Left forelimb (tissue), 1 donor: Measurements from ENCODE around the gene LGI1.

Source experiments
- DNase-seq: peaks from one replicate; pipeline ENCODE4 v3.0.0-alpha.2; 2018; ENCODE audit warnings: low spot score

LGI1 gene

DNA sequence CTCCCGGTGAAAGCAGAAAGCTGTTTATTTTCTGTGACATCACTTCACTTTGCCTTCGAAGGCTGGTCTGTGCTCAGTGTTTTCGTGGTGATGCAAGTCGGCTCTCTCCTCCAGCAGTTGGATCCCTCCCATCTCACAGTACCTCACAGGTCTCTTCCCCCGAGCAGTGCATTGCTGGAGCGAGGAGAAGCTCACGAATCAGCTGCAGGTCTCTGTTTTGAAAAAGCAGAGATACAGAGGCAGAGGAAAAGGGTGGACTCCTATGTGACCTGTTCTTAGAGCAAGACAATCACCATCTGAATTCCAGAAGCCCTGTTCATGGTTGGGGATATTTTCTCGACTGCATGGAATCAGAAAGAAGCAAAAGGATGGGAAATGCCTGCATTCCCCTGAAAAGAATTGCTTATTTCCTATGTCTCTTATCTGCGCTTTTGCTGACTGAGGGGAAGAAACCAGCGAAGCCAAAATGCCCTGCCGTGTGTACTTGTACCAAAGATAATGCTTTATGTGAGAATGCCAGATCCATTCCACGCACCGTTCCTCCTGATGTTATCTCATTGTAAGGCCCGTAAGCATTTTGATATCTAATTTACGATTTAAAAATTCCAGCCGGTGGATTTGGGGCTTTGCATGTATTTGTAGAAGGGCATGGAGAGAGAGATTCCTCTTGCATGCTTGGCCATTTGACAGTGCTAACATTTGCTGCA is at the start of gene LGI1:
Gene LGI1 (plus strand): TSS at position 136 of the 707 bp plus-strand sequence. CDS start 209 bp downstream, at position 345.
- no peak for DNase-seq

DNA sequence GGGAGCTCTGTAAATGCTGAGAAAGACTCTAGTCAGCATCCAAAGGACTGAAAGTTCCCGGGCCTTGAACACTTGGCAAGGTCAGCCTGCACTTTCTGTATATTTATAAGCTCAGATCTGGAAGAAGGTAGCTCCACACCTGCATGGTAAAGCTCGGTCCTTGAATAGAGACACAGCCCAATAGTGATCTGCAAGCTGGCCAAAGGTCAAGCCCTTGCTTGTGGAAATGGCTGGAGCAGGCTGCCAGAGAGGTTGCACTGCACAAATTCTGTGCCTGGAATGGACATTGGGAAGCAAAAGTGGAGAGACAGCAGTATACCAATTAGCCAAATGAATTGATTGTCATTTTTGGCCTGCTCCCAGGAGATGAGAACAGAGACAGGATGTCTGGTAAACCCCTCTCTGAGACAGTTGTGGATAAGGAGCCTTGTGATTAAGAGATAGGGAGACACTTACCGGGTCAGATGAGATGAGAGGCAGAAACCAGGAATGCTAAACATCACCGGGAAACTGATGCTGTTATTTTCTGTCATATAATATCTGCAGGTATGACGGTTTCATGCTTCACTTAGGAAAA is 47.3 kb upstream of the LGI1 start:
- DNase-seq = no peak

DNA sequence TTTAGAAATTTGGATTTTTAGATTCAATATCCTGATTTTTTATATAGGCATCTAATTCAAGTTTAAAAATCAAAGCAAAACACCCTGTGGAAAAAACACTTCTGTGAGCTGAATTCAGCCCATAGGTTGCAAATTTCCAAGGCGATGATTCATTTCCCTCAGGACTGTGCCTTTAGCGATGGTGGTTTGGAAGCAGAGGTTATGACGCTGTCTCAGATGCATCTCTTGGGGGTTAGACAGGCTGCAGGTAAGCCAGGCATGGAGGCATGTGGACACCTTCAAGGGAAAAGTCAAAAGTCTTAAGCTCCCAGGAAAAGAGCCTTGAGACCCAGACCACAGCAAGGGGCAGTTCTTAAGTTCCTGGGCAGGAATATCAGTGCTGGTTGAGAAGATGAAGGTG is 45.8 kb upstream of the LGI1 start:
- DNase-seq = no peak

DNA sequence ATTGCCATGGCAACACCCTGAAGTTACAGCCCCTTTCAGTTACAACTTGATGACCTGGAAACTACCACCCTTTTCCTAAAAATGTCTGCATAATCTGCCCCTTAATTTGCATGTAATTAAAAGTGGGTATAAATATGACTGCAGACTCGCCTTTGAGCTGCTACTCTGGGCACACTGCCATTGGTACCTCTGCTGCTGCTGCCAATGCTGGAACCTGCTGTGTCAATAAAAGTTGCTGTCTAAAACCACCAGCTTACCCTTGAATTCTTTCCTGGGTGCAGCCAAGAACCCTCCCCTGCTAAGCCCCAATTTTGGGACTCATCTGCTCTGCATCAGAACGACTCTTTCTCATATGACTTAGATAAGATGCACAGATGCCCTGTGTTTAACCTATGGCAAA is 45.1 kb upstream of the LGI1 start:
- DNase-seq = no peak

DNA sequence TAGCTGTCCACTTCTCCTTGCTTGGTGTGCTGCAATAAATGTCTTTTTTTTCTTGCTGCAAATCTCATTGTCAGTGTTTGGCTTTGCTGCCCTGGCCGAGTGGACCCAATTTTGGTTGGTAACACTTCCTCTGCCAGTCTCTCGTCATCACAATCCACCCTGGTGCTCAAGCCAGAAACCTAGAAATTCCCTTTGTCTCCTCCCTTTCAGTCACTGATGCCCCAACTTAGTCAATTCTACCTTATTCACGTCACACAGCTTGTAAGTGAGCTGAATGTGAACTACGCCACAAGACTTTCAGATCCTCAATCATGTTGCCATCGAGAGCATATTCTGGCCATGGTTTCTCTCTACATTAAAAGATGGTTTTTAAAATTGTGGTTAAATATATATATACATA is 42.4 kb upstream of the LGI1 start:
- no peak for DNase-seq

DNA sequence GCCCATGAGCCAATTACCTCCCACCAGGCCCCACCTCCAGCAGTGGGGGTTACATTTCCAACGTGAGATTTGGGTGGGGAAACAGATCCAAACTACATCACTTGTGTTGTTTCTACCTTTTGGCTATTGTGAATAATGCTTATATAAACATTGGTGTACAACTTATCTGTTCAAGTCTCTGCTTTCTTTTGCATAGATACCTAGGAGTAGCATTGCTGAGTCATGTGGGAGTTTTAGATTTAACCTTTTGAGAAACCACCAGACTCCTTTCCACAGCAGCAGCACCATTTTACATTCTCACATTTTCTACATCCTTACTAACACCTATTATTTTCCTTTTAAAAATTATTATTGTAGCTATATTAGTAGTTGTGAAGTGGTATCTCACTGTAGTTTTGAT is 41.0 kb upstream of the LGI1 start:
- DNase-seq = no peak

DNA sequence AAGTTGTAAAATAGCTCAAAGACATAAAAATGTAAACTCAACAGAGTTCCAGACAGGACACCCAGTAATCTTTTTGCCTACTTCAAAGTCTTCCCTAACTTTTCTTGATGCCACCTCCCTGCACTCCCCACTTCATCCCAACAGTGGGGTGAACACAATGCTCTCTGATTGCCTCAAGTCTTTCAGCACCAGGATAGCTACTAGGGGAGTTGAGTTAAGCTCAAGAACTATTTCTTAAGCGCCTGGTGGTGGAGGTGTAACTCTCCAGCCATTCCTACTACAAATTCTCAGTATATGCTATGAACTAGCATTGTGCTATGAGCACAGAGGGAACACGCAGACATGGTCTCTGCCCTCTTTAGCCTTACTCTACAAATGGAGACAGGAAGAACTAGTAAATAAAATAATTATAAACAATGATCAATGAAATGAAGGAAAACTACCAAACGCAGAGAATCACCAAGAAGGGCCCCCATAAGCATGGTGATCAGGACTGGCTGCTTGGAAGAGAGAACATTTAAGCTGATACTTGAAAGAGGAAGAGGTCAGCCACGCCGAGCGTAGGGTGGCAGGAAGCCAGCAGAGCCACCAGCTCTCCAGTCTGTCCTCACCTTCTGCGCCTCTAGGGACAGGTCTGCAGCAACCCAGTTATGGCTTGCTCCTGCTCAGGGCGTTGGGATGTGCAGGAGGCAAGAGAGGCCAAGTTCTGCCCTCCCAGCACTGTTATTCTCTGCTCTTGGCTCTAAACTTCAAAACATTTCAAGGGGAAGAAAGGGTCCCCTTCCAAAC is 38.6 kb upstream of the LGI1 start:
- no peak for DNase-seq

DNA sequence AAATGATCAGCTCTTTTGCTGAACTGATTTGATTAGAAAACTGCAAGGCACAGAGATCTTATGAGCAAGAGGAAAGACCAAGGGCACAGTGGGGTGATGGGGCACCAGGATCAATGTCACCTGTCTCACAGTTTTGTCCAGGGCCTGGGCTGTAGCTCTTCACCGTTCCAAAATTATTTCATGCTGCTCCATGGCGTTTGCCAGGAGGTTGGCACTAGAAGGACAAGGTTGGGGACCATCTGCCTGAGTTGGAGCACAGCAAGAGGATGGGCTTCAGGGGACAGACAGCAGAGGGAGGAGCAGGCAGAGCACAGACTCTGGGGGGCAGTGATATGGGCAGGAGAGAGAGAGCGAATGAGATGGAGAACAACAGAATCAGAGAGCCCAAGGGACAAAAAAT is 37.8 kb upstream of the LGI1 start:
- DNase-seq = no peak

DNA sequence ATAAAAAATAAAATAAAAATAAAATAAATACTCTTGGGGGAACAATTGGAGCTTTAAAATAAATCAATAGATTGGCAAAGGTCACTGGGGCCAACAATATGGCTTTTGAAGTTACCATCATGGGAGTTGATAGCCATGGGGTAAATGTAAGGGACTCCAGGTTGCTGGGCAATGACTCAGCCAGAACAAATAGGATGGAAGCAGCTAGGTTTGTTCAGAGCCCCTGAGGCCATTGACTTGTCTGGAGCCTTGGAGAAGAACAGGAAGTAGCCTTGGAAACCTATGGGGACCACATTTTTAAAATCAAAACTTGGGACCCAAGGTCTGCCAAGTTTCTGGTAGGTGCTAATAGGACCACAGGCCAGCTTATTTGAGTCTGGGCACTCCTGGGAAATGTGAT is 35.2 kb upstream of the LGI1 start:
- no peak for DNase-seq

DNA sequence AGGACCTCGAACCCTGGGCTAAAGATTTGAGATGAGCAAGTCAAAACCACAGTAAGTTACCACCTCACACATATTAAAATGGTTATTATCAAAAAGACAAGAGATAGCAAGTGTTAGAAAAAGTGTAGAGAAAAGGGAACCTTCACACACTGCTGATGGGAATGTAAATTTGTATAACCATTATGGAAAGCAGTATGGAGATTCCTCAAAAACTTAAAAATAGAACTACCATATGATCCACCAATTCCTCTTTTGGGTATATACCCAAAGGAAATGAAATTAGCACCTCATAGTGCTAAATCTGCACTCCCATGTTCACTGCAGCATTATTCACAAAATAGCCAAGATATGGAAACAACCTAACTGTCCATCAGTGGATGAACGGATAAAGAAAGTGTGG is 34.6 kb upstream of the LGI1 start:
- no peak for DNase-seq

DNA sequence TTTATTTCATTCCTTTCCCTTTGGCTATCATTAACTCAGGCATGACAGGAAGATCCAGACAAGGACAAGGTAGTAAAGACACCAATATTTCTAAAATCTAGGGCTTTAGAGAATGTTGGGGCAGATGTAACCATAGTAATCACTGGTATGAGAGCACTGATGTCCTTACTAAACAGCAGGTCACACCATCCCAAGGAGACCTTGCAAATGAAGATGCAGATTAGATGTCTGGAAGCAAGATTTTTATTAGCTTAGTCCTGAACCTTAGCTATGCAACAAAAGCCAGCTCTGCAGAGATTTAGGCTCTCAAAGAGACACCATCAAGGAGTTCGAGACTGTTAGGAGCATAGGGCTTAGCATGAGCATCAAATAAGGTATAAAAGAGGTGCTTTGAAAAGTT is 31.7 kb upstream of the LGI1 start:
- DNase-seq = no peak

DNA sequence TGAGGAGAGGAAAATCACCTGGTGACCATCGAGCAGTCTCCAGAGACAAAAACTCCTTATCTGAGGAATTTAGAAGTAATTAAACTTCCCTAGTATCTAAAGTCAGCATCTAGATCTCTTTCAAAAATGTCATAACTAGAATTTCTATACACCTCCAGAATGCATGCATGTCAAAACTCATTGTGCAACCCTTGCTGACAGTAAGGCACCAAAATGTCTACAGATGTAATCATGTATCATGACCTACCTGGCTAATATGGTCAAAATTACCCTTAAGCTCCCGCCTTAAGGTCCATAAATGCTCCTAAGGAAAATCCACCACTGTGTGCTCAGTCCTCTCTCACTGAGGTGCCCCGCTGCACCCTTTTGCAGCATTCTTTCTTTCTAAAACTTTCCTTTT is 16.4 kb upstream of the LGI1 start:
- no peak for DNase-seq

DNA sequence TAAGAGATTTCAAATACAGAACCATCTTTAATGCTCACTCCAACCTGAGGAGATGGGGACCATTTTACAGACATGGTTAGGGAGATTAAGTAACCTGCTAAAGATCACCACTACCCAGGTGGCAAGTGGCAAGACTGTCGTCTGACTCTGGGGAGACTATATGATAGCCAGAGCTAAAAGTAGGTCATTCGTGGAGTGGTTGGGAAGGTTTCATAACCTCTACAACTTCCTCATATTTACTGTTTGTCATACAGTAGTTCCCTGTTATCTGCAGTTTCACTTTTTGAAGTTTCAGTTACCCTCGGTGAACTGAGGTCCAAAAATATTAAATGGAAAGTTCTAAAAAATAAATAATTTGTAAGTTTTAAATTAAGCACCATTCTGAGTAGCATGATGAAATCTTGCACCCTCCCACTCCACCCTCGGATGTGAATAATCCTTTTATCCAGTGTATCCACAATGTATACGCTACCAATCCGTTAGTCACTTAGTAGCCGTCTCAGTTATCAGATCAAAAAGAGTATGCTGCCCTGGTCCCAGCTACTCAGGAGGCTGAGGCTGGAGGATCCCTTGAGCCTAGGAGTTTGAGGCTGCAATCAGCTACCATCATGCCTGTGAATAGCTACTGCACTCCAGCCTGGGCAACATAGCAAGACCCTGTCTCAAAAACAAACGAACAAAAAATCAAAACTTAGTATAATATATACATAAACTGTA is 14.9 kb upstream of the LGI1 start:
- no peak for DNase-seq

DNA sequence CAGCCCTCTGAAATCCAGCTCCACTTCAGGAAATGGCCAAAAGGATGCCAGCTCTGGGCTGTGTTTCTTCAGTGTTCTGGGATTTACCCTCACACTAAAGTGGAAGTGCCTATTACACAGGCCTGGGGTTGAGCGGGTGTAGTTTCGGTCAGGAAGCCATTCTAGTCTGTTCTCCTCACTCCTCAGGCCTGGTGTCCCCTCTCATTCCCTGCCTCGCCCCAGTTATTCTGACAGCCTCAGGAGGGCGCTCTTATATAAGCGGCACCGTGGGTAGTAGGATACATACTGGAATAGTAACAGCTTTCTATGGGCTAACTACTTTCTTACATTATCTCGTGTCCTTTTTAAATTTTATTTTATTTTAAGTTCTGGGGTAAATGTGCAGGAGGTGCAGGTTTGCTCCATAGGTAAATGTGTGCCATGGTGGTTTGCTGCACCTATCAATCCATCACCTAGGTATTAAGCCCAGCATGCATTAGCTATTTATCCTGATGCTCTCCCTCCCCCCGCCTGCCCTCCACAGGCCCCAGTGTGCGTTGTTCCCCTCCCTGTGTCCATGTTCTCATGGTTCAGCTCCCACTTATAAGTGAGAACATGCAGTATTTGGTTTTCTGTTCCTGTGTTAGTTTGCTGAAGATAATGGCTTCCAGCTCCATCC is 12.2 kb upstream of the LGI1 start:
- DNase-seq = no peak

DNA sequence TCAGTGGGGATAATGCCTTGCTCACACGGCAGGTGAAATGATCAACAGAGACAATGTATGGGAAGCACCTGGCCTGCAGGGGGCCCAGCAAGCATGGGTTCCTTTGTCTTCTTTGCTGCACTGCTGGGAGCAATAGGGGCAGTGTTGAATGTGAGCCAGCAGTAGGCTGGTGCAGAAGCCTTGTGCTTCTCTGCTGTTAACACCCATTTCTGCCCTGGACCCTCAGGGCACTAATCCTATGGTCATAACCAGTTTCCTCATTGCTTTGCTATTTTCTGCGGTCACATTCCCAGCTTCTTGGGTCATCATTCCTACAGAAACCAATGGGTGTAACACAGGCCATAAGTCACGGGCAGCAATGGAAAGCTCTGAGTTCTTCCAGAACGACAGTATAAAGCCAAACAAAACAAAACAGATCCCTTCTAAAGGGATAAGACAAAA is 10.9 kb upstream of the LGI1 start:
- no peak for DNase-seq

DNA sequence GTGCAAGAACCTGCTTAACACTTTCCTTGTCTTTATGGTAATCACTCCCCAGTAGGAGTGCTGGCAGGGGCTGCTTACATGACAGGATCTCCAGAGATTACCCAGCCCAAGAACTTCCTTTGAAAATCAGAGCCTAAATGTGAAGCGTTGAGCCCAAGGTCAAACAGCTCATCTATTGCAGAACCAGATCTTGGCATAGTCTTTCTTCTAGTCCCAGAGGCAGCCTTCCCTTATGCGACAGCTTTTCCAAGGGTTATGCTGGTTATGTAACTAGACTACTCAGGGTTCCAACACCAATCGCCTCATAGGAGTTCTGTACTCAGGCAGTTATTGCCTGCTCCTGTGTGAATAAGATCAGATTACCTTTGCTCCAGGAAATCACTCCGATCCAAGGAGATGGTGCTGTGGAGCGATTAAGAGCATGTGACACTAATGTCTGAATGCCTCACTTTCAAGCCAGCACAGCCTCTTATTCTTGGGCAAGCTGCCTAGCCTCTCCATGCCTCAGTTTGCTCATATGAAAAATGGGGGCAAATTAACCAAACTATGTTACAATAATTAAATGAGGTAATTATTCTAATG is 8.4 kb upstream of the LGI1 start:
- no peak for DNase-seq

DNA sequence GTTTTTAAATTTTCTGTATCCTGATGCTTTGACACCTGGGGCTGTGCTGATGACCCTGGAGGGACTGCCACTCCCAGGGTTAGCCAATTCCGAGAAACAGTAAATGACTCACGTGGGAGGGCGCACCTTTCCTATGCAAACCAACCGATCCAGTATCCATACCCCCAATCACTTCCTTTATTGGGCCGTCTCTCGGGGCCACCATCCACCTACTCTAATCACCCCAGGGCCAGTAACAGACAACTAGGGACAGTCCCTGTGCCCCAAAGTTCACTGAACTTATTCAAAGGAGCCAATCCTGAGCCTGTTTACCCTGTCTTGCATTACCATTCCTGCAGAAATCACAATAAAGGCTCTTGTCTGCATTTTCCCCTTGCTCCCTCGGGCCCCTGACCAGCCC is 6.6 kb upstream of the LGI1 start:
- no peak for DNase-seq

DNA sequence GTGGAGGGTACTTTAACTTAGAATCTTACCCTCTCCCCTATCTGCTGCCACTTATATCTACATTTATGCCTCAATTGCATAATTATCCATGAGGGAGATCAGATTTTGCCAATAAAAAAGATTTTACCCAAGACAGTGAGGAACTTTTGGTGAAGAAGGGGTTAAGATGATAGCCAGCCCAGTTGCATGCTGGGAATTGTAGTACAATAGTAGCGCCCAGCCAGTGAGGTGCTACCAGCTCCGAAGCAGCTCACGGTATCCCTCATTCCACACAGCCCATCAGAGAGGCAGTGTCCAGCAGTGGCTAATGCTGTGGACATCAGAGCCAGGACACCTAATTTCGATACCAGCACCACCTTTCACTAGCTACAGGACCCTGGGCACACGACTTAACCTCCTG is 5.9 kb upstream of the LGI1 start:
- DNase-seq = no peak

DNA sequence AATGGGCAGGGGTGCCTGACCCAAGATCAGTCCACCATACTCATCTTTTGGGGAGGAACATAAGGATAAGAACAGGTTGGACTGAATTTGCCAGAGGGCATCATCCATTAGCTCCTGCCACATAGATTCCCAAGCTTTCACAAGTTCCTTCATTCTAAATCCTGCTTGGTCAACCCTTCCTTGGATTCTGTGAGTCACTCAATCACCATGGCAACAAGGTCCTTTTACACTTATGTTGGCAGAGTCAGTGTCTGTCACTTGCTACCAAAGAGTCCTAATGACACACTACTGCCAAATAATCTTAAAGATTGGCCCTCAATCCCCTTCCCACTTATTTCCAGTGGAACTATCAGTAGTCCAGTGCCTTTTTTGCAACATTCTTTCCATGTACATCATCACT is 5.0 kb upstream of the LGI1 start:
- no peak for DNase-seq

DNA sequence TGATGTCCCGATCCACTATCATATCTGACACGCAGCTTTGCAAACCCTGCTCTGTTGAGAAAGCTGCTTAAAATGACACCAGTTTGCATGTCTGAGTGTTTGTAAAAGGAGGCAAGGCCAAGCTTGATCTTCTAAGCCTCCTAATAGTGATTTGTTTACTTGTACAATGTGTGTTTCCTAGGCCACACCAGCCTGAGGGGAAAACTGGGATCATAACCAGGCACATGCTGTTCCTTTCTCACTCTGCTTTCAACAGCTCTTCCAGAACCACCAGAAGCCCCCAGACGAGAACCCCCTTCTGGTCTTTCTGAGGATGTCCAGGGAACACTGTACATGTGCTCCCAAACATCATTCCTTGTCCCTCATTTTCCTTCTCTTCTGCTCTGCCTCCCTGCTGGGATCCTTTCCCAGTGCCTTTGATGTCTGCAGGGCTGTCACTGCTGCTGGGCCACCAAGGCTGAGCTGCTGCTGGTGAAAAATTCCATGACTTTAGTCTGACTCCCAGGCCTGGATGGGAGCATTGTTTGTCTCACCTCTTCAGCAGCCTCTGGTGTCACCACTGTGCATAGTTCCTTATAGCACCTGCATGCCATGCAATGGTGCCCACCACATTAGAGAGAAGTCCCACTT is 4.0 kb upstream of the LGI1 start:
- DNase-seq = no peak

DNA sequence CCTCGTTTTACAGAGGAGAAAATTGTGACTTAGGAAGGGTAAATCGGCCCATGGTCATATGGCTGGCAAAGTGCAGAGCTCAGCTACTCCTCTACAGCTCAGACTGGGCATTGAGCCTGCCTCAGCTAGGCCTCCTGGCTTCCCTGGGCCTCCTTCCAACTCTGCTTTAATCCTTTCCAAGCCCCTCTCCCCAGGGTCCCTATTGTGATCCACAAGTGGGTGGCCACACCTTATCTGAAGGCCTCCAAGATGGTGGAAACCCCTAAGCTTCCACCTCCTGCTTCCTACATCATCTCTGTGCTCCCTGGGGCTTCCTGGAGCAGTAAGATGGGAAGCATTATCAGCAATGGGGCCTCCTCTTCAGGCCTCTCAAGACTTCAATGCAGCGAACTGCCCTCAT is 3.0 kb upstream of the LGI1 start:
- DNase-seq = no peak
